ENCODE results near the gene PTPN3.

The PTPN3 gene

DNA sequence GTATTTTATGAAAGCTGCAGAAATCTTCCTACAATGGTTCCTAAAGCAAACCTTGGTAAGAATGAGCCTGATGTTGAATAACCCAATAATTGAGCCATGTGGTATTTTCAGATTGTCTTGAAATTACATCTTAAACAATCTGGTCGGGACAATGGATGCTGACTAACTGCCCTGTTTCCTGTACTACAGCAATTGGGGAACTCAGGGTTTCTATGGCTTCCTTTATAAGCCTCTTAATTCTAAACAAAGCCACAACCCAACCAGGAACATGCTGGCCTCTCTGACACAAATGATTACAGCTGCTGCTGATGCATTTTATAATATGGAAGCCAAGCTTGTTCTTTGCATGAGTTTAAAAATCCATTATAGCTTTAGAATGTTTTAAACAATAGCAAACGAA lies 30.2 kb downstream of the PTPN3 start:
- H3K27ac ChIP-seq, result no peak overlapping the region
- no peak for DNase-seq (ENCODE audit: low read depth, low spot score)
- H3K36me3 ChIP-seq (ENCODE audit: insufficient read depth, low read length), result no peaks in the 10 kb centered on the region
- TF ChIP-seq FOXP2 (optimal IDR thresholded peaks at IDR 0.05; ENCODE audit: control extremely low read depth, extremely low read length, insufficient read depth) (no peak), POLR2AphosphoS5 (IDR thresholded peaks at IDR 0.05; ENCODE audit: borderline replicate concordance, low read depth, low read length) (no peak), EZH2 (IDR thresholded peaks at IDR 0.05) (no peak)
- no peaks in the 10 kb centered on the region for H3K9me3 ChIP-seq (ENCODE audit: low read depth, low read length)
- H3K4me3 ChIP-seq, result no peak overlapping the region
- no peak overlapping the region for H3K9ac ChIP-seq (ENCODE audit: insufficient read length)

DNA sequence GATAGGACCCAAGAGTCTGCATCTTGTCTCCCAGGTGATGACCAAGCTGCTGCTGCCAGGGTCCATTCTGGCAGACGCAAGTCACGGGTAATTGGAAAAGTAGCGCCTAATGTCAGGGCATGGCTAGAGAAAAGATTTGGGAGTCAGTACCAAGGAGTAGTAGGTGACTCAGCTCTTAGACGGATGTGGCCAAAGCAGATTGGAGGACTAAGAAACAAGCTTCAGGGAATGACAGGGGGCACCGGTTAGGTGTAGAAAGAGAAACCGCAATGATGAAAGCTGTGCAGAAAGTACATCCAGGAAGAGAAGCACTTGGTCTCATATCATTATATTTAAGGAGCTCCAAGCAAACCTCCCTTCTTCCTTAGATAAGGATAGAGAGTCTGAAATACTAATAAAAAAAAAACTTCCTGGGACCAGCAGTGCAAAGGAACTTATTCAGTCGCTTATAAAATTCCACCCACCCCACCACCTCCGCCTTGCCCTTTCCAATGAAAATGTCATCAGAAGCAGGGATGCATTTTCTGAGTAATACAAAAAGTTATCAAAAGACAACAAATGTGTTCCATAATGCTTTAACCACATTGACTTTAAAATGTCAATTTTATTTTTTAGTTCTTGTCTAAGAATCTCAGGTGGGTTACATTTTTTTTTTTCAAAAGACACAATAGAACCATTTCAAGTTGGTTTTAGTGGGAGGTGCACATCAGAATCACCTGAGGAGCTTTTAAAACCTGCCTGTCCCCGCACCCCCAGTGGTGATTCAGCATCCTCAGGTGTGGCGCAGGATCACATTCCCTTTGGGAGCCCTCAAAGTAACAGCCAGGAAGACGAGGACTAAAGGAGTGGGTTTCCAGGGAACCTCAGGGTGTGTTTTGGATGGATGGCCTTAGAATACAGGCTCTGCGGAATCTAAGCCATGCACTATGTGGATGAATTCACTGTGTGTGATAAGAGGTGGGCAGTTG lies 31.2 kb downstream of the PTPN3 start:
- H3K36me3 ChIP-seq (ENCODE audit: insufficient read depth, low read length), result no peaks in the 10 kb centered on the region
- H3K4me3 ChIP-seq, result no peak overlapping the region
- H3K27ac ChIP-seq, result no peak overlapping the region
- H3K9ac ChIP-seq (ENCODE audit: insufficient read length), result no peak overlapping the region
- no peaks in the 10 kb centered on the region for H3K9me3 ChIP-seq (ENCODE audit: low read depth, low read length)
- DNase-seq (ENCODE audit: low read depth, low spot score), result no peak
- TF ChIP-seq EZH2 (IDR thresholded peaks at IDR 0.05) (no peak), FOXP2 (optimal IDR thresholded peaks at IDR 0.05; ENCODE audit: control extremely low read depth, extremely low read length, insufficient read depth) (no peak), POLR2AphosphoS5 (IDR thresholded peaks at IDR 0.05; ENCODE audit: borderline replicate concordance, low read depth, low read length) (no peak)

GRCh38 chr9:109463924-109464625 lies 34.0 kb downstream of the PTPN3 start:
- no peak for DNase-seq (ENCODE audit: low read depth, low spot score)
- TF ChIP-seq FOXP2 (optimal IDR thresholded peaks at IDR 0.05; ENCODE audit: control extremely low read depth, extremely low read length, insufficient read depth) (no peak), EZH2 (IDR thresholded peaks at IDR 0.05) (no peak), POLR2AphosphoS5 (IDR thresholded peaks at IDR 0.05; ENCODE audit: borderline replicate concordance, low read depth, low read length) (no peak)
- Histone ChIP-seq H3K9ac (ENCODE audit: insufficient read length) (no peak overlapping the region), H3K4me3 (no peak overlapping the region), H3K9me3 (ENCODE audit: low read depth, low read length) (no peaks in the 10 kb centered on the region), H3K27ac (no peak overlapping the region), H3K36me3 (ENCODE audit: insufficient read depth, low read length) (no peaks in the 10 kb centered on the region)

DNA sequence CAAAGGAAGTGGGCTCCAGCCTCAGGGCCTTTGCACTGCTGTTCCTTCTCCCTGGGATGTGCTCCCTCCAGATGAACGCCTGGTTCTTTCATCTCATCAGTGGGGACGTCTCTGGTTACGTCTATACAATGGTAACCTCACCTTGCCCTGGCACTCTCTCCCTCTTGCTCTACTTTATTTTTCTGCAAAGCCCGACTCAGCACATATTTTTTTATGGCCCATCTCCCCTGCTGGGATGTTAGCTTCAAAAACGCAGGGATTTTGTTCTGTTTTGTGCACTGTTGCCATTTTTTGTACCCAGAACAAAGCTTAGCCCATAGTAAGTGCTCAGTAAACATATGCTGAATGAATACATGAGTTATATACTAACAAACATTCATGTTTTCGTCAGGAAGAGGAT lies 37.5 kb downstream of the PTPN3 start:
- DNase-seq (ENCODE audit: low read depth, low spot score), result no peak
- TF ChIP-seq FOXP2 (optimal IDR thresholded peaks at IDR 0.05; ENCODE audit: control extremely low read depth, extremely low read length, insufficient read depth) (no peak), EZH2 (IDR thresholded peaks at IDR 0.05) (no peak), POLR2AphosphoS5 (IDR thresholded peaks at IDR 0.05; ENCODE audit: borderline replicate concordance, low read depth, low read length) (no peak)
- H3K9ac ChIP-seq (ENCODE audit: insufficient read length), result no peak overlapping the region
- no peak overlapping the region for H3K27ac ChIP-seq
- H3K36me3 ChIP-seq (ENCODE audit: insufficient read depth, low read length), result no peaks in the 10 kb centered on the region
- no peaks in the 10 kb centered on the region for H3K9me3 ChIP-seq (ENCODE audit: low read depth, low read length)
- H3K4me3 ChIP-seq, result no peak overlapping the region

DNA sequence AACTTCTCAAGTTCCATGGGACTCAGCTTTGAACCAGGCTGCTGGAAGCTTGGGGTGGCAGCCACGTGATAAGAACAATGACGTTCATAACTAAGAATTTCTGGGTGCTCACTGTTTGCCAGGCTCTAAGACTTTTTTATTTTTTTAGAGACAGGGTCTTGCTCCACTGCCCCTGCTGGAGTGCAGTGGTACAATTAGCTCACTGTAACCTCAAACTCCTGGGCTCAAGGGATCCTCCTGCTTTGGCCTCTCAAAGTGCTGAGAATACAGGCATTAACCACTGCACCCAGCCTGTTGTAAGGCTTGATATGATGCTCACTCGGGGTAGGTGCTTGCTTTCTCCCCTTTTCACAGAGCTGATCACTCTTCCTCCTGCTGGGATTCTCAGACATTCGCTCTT lies 38.7 kb downstream of the PTPN3 start:
- H3K4me3 ChIP-seq, result no peak overlapping the region
- no peak for DNase-seq (ENCODE audit: low read depth, low spot score)
- H3K9me3 ChIP-seq (ENCODE audit: low read depth, low read length), result no peaks in the 10 kb centered on the region
- TF ChIP-seq FOXP2 (optimal IDR thresholded peaks at IDR 0.05; ENCODE audit: control extremely low read depth, extremely low read length, insufficient read depth) (no peak), EZH2 (IDR thresholded peaks at IDR 0.05) (no peak), POLR2AphosphoS5 (IDR thresholded peaks at IDR 0.05; ENCODE audit: borderline replicate concordance, low read depth, low read length) (no peak)
- H3K9ac ChIP-seq (ENCODE audit: insufficient read length), result no peak overlapping the region
- H3K36me3 ChIP-seq (ENCODE audit: insufficient read depth, low read length), result no peaks in the 10 kb centered on the region
- no peak overlapping the region for H3K27ac ChIP-seq

GRCh38 chr9:109458453-109459211 lies 39.5 kb downstream of the PTPN3 start:
- Histone ChIP-seq H3K36me3 (ENCODE audit: insufficient read depth, low read length) (no peaks in the 10 kb centered on the region), H3K4me3 (no peak overlapping the region), H3K9me3 (ENCODE audit: low read depth, low read length) (no peaks in the 10 kb centered on the region), H3K27ac (no peak overlapping the region), H3K9ac (ENCODE audit: insufficient read length) (no peak overlapping the region)
- TF ChIP-seq FOXP2 (optimal IDR thresholded peaks at IDR 0.05; ENCODE audit: control extremely low read depth, extremely low read length, insufficient read depth) (no peak), POLR2AphosphoS5 (IDR thresholded peaks at IDR 0.05; ENCODE audit: borderline replicate concordance, low read depth, low read length) (no peak), EZH2 (IDR thresholded peaks at IDR 0.05) (no peak)
- DNase-seq (ENCODE audit: low read depth, low spot score), result no peak

DNA sequence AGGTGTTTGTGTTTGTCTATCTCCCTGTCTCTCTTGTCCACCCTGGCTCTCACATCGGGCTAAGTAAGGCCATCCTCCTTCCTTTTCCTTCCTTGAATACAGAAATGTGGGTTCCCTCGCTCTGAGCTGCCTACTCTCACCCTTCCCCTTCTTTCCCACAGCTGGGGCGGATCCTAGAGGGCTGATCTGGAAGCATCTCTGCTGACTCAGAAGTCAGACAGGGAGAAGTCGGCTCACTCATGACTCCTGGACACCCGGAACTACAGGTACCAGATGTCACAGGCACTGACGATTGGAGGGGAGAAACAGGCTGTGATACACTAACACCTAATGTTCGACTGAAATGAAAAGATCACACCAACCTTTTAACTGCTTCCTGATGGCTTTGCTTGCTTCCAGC lies 41.3 kb downstream of the PTPN3 start:
- H3K9ac ChIP-seq (ENCODE audit: insufficient read length), result no peak overlapping the region
- H3K36me3 ChIP-seq (ENCODE audit: insufficient read depth, low read length), result no peaks in the 10 kb centered on the region
- no peak overlapping the region for H3K4me3 ChIP-seq
- no peak overlapping the region for H3K27ac ChIP-seq
- no peak for TF ChIP-seq EZH2 (IDR thresholded peaks at IDR 0.05)
- TF ChIP-seq POLR2AphosphoS5 (IDR thresholded peaks at IDR 0.05; ENCODE audit: borderline replicate concordance, low read depth, low read length), result no peak
- DNase-seq (ENCODE audit: low read depth, low spot score), result no peak
- H3K9me3 ChIP-seq (ENCODE audit: low read depth, low read length), result no peaks in the 10 kb centered on the region

DNA sequence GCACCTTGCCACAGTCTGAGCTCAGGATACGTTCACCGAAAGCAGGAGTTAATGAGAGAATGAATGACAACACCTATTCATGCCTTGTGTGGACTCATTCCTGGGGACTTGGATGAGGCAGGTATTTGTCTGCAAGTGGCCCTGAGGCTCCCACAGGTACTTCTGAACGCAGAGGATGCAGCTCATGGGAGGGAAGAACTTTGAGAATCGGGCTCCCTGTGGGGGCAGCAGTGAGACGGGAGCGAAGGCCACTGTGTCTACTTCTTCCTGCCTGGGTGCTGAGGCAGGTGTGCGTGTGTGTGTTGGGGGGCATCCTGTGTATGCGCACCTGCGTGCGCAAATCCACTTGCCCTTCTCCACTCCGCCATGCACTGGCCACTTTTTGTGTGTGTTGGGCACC lies 42.2 kb downstream of the PTPN3 start:
- Histone ChIP-seq H3K36me3 (ENCODE audit: insufficient read depth, low read length) (no peaks in the 10 kb centered on the region), H3K9ac (ENCODE audit: insufficient read length) (no peak overlapping the region), H3K4me3 (no peak overlapping the region), H3K9me3 (ENCODE audit: low read depth, low read length) (no peaks in the 10 kb centered on the region), H3K27ac (no peak overlapping the region)
- DNase-seq (ENCODE audit: low read depth, low spot score), result no peak
- TF ChIP-seq POLR2AphosphoS5 (IDR thresholded peaks at IDR 0.05; ENCODE audit: borderline replicate concordance, low read depth, low read length), result no peak
- no peak for TF ChIP-seq FOXP2 (optimal IDR thresholded peaks at IDR 0.05; ENCODE audit: control extremely low read depth, extremely low read length, insufficient read depth)
- no peak for TF ChIP-seq EZH2 (IDR thresholded peaks at IDR 0.05)

Data from SK-N-MC (cell line).